CD4-positive, alpha-beta T cell treated with Interleukin-1 beta for 1 hour (primary cell): ENCODE results near the gene TCP11L2.

ENCODE experiments used
- DNase-seq, 2 donors: peaks; one replicate each; pipeline ENCODE4 v3.0.0-alpha.2; 2020 to 2022

Gene TCP11L2

GRCh38 chr12:106302401-106303201 lies at the start of gene TCP11L2:
TCP11L2 (plus strand) TSS chr12:106302733; CDS start chr12:106311076, 8,343 bp downstream.
- peak; percentile 88 to 91 for DNase-seq

GRCh38 chr12:106254724-106255123 lies 47.8 kb upstream of the TCP11L2 start:
- no peak for DNase-seq

GRCh38 chr12:106255493-106255892 lies 47.0 kb upstream of the TCP11L2 start:
- no peak for DNase-seq

GRCh38 chr12:106255952-106256351 lies 46.6 kb upstream of the TCP11L2 start:
- DNase-seq: no peak

- no peak for DNase-seq
These were observed 46.0 kb upstream of the TCP11L2 start for GRCh38 chr12:106256524-106256923.

- no peak for DNase-seq
These were observed 44.3 kb upstream of the TCP11L2 start for GRCh38 chr12:106258226-106258625.

GRCh38 chr12:106258935-106259334 lies 43.6 kb upstream of the TCP11L2 start:
- no peak for DNase-seq

- no peak for DNase-seq
These were observed 37.4 kb upstream of the TCP11L2 start for GRCh38 chr12:106265116-106265515.

- no peak for DNase-seq
These were observed 35.0 kb upstream of the TCP11L2 start for GRCh38 chr12:106267535-106267934.

GRCh38 chr12:106269150-106269771 lies 33.3 kb upstream of the TCP11L2 start:
- no peak for DNase-seq

GRCh38 chr12:106271575-106272505 lies 30.7 kb upstream of the TCP11L2 start:
- DNase-seq: no peak

- DNase-seq: no peak
These were observed 29.0 kb upstream of the TCP11L2 start for GRCh38 chr12:106273491-106273890.

- no peak for DNase-seq
These were observed 28.5 kb upstream of the TCP11L2 start for GRCh38 chr12:106274012-106274411.

- no peak for DNase-seq
These were observed 27.9 kb upstream of the TCP11L2 start for GRCh38 chr12:106274575-106275121.

GRCh38 chr12:106275458-106275857 lies 27.1 kb upstream of the TCP11L2 start:
- no peak for DNase-seq

GRCh38 chr12:106276032-106276740 lies 26.3 kb upstream of the TCP11L2 start:
- DNase-seq: no peak

- DNase-seq: no peak
These were observed 22.4 kb upstream of the TCP11L2 start for GRCh38 chr12:106280106-106280505.

- no peak for DNase-seq
These were observed 21.3 kb upstream of the TCP11L2 start for GRCh38 chr12:106281056-106281782.

- DNase-seq: peak in 1 of 2 donors; percentile 50
These were observed 20.7 kb upstream of the TCP11L2 start for GRCh38 chr12:106281804-106282203.

GRCh38 chr12:106282457-106283097 lies 20.0 kb upstream of the TCP11L2 start:
- peak; percentile 65 to 67 for DNase-seq
